Gastroesophageal sphincter (tissue), 3 donors: ENCODE measurements around the gene NLGN1.

Experiments used
- CTCF ChIP-seq, 4 experiments: fragments of 200-600 bp in 2 of 4; fragments of 450-650 bp in 2 of 4; sonication (generic) in 1 of 4; IDR thresholded peaks; one replicate each; pipeline ENCODE4 v1.5.1; 2017 to 2019; ENCODE audit warnings: antibody characterized with exemption in 4 of 4, mild to moderate bottlenecking in 2 of 4, moderate library complexity in 2 of 4
- POLR2A ChIP-seq, 2 donors: fragments of 450-650 bp; IDR thresholded peaks; one replicate each; pipeline ENCODE4 v1.6.1; 2017; ENCODE audit warnings: antibody characterized with exemption in 2 of 2, mild to moderate bottlenecking in 2 of 2, moderate library complexity in 1 of 2

GRCh38 chr3:173846584-173846983 lies 449.0 kb downstream of the NLGN1 start:
- TF ChIP-seq CTCF (IDR thresholded peaks at IDR 0.05) (no peak), POLR2A (IDR thresholded peaks at IDR 0.05) (no peak)
